ENCODE data around the gene PUSL1. TPM values are rescaled to one million over a fixed set of nuclear protein-coding genes. Genes with fewer than 3 reads are reported as not detected.

PUSL1 gene
- polyA plus RNA-seq, 2 of the 4 experiments (the other 2 are of a cell fraction): 7.4 to 14.6 TPM

DNA sequence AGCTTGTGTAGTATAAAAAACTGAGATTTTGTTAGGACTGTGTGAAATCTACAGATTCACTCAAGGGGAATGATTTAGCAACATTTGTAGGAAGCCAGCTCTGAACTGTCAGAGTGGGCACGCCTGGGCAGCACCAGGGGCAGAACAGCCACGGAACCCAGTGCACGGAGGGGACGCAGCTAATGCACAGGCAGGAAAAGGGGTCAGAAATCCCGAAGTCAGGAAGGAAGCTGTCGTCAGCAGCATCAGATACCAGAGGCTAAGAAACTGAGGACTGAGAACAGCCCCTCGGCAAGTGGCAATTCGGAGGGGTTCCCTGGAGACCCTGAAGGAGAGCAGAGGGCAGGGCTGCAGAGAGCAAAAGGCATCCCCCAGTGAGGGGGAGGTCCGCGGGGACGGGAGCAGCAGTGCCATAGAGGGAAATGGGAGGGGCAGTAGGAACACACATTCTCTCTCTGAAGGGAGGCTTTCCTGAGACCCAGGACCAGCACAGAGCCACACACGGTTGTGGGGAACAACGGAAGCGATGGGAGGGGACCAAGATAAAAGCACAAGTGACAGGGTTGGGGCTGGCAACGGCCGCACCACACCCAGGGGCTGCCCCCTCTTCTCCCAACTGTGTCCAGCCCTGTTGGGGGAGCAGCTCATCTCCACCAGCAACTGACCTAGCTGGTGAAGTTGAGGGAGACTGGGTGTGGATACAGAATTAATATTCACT lies 47.4 kb upstream of the PUSL1 start:
- TF ChIP-seq HOXA7 (CRISPR knock-in tag; IDR thresholded peaks at IDR 0.05) (no peak), ZSCAN20 (CRISPR knock-in tag; IDR thresholded peaks at IDR 0.05) (no peak), RARB (CRISPR knock-in tag; IDR thresholded peaks at IDR 0.05) (no peak), POLR2A (IDR thresholded peaks at IDR 0.05; ENCODE audit: low read length) (no peak), PHF8 (IDR thresholded peaks at IDR 0.05; ENCODE audit: borderline replicate concordance, low read depth) (no peak), RFX5 (IDR thresholded peaks at IDR 0.05) (no peak), SMC3 (IDR thresholded peaks at IDR 0.05) (no peak), ESRRA (IDR thresholded peaks at IDR 0.05; ENCODE audit: borderline replicate concordance, low read length) (no peak), BHLHE40 (IDR thresholded peaks at IDR 0.05; ENCODE audit: low read depth, low read length) (no peak), FOSL2 (IDR thresholded peaks at IDR 0.05) (no peak), FOSL2 (CRISPR knock-in tag; IDR thresholded peaks at IDR 0.05) (no peak), FOXS1 (CRISPR knock-in tag; IDR thresholded peaks at IDR 0.05) (no peak), MAFK (IDR thresholded peaks at IDR 0.05; ENCODE audit: partially characterized antibody) (no peak), HOXB5 (CRISPR knock-in tag; IDR thresholded peaks at IDR 0.05) (no peak), TFCP2L1 (CRISPR knock-in tag; IDR thresholded peaks at IDR 0.05) (no peak), ELK1 (IDR thresholded peaks at IDR 0.05; ENCODE audit: low read depth, low read length) (no peak), KDM5A (IDR thresholded peaks at IDR 0.05) (no peak), MAZ (IDR thresholded peaks at IDR 0.05; ENCODE audit: borderline replicate concordance, low read depth, low read length) (no peak)
- TF ChIP-seq, protein P1, sequence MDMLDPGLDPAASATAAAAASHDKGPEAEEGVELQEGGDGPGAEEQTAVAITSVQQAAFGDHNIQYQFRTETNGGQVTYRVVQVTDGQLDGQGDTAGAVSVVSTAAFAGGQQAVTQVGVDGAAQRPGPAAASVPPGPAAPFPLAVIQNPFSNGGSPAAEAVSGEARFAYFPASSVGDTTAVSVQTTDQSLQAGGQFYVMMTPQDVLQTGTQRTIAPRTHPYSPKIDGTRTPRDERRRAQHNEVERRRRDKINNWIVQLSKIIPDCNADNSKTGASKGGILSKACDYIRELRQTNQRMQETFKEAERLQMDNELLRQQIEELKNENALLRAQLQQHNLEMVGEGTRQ (IDR thresholded peaks at IDR 0.05): no peak
- TF ChIP-seq, protein P2, sequence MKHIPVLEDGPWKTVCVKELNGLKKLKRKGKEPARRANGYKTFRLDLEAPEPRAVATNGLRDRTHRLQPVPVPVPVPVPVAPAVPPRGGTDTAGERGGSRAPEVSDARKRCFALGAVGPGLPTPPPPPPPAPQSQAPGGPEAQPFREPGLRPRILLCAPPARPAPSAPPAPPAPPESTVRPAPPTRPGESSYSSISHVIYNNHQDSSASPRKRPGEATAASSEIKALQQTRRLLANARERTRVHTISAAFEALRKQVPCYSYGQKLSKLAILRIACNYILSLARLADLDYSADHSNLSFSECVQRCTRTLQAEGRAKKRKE (CRISPR knock-in tag; IDR thresholded peaks at IDR 0.05; ENCODE audit: low read depth): no peak
- ATAC-seq (no peak), DNase-seq (ENCODE audit: low read depth in 1 of 2, low spot score in 1 of 2) (no peak), FAIRE-seq (no peak)
- Histone ChIP-seq H3K27ac (no peak overlapping the region), H3K4me1 (no peaks in the 10 kb centered on the region), H3K4me2 (no peak overlapping the region), H3K9me3 (no peaks in the 10 kb centered on the region), H3K4me3 (no peak overlapping the region)
- ChIA-PET POLR2A (interaction anchor here (0.9 kb wide), 1 partner anchor 22 kb away, joined by 4 read pairs; no protein-coding TSS in a partner anchor), CTCF (interaction anchor here (0.8 to 5.0 kb wide), 3 partner anchors 10 to 139 kb away, joined by 3 to 17 read pairs (median 9); no protein-coding TSS in a partner anchor)
- 86% methylated on average over 14 of the region's 16 CpGs for WGBS (ENCODE audit: missing lambda C conversion rate)

DNA sequence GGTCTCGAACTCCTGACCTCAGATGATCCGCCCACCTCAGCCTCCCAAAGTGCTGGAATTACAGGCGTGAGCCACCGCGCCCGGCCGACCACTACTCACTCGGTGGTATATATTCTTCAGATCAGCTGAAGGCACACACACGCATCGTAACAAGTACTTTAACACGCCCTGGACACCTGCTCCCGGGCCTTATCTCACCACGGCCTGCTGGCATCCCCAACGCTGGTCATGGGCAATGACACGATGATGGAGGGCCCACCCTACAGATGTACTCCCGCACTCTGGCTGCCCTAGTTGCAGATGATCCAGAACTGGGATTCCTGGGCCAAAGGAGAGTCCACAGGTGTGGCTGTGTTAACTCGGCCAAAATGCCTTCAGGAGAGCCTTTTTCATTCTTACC lies 46.3 kb upstream of the PUSL1 start:
- FAIRE-seq: no peak
- Histone ChIP-seq H3K4me1 (no peaks in the 10 kb centered on the region), H3K4me3 (no peak overlapping the region), H3K9me3 (no peaks in the 10 kb centered on the region), H3K27ac (no peak overlapping the region), H3K4me2 (no peak overlapping the region)
- ChIA-PET CTCF (interaction anchor here (2.4 to 5.0 kb wide), 2 partner anchors 12 to 140 kb away, joined by 9 to 17 read pairs; no protein-coding TSS in a partner anchor), POLR2A (no interaction called here)
- TF ChIP-seq, protein P2 (CRISPR knock-in tag; IDR thresholded peaks at IDR 0.05; ENCODE audit: low read depth): no peak
- TF ChIP-seq MAFK (IDR thresholded peaks at IDR 0.05; ENCODE audit: partially characterized antibody): no peak
- TF ChIP-seq JUNB (IDR thresholded peaks at IDR 0.05): no peak
- TF ChIP-seq, protein P1 (IDR thresholded peaks at IDR 0.05): no peak
- TF ChIP-seq KDM1A (IDR thresholded peaks at IDR 0.05; ENCODE audit: low read depth): no peak
- TF ChIP-seq, protein P3, sequence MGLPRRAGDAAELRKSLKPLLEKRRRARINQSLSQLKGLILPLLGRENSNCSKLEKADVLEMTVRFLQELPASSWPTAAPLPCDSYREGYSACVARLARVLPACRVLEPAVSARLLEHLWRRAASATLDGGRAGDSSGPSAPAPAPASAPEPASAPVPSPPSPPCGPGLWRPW (IDR thresholded peaks at IDR 0.05): no peak
- TF ChIP-seq SREBF2 (IDR thresholded peaks at IDR 0.05): no peak
- TF ChIP-seq BHLHE40 (IDR thresholded peaks at IDR 0.05; ENCODE audit: low read depth, low read length): no peak
- TF ChIP-seq JUN (IDR thresholded peaks at IDR 0.05): no peak
- TF ChIP-seq SMC3 (IDR thresholded peaks at IDR 0.05): no peak
- no peak for TF ChIP-seq FOXS1 (CRISPR knock-in tag; IDR thresholded peaks at IDR 0.05)
- TF ChIP-seq, protein P4, sequence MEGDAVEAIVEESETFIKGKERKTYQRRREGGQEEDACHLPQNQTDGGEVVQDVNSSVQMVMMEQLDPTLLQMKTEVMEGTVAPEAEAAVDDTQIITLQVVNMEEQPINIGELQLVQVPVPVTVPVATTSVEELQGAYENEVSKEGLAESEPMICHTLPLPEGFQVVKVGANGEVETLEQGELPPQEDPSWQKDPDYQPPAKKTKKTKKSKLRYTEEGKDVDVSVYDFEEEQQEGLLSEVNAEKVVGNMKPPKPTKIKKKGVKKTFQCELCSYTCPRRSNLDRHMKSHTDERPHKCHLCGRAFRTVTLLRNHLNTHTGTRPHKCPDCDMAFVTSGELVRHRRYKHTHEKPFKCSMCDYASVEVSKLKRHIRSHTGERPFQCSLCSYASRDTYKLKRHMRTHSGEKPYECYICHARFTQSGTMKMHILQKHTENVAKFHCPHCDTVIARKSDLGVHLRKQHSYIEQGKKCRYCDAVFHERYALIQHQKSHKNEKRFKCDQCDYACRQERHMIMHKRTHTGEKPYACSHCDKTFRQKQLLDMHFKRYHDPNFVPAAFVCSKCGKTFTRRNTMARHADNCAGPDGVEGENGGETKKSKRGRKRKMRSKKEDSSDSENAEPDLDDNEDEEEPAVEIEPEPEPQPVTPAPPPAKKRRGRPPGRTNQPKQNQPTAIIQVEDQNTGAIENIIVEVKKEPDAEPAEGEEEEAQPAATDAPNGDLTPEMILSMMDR (IDR thresholded peaks at IDR 0.05): no peak
- TF ChIP-seq MYC (IDR thresholded peaks at IDR 0.05; ENCODE audit: borderline replicate concordance, low read length): no peak
- no peak for TF ChIP-seq RARB (CRISPR knock-in tag; IDR thresholded peaks at IDR 0.05)
- TF ChIP-seq KDM5A (IDR thresholded peaks at IDR 0.05): no peak
- TF ChIP-seq ZNF302 (CRISPR knock-in tag; IDR thresholded peaks at IDR 0.05): no peak
- TF ChIP-seq RCOR1 (IDR thresholded peaks at IDR 0.05; ENCODE audit: low read depth, low read length): no peak
- WGBS (ENCODE audit: missing lambda C conversion rate): 99% methylated on average over 13 of the region's 17 CpGs
- DNase-seq (ENCODE audit: low read depth in 1 of 2, low spot score in 1 of 2): no peak
- ATAC-seq: no peak
